HG03558 (cell line): ENCODE results near the gene LHFPL3.

Experiments used
- ATAC-seq: cut with Tn5 transposase; IDR thresholded peaks from one replicate; pipeline ENCODE4 v1.9.1; 2021; ENCODE audit warnings: moderate number of reproducible peaks; ENCODE audit not compliant: unreplicated experiment; ENCODE audit errors: extremely low read depth

Gene LHFPL3

DNA sequence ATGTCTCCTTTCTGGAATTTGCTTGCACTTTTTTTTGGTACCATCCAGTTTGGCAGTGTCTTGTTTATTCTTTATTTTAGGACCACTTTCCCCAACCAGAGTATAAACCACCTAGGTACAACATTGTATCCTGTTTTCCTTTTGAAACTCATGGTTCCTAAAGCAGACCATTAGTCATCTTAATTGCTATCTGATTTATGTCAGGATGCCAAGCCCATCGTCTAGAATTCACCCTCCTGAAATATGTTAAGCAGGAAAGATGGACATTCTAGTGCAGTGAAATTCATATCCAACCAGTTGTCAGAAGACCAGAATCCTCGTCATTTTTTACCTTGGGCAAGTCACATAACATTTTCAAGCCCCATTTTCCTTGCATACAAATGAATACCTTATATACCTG is 462.0 kb downstream of the LHFPL3 start:
- no peak for ATAC-seq

DNA sequence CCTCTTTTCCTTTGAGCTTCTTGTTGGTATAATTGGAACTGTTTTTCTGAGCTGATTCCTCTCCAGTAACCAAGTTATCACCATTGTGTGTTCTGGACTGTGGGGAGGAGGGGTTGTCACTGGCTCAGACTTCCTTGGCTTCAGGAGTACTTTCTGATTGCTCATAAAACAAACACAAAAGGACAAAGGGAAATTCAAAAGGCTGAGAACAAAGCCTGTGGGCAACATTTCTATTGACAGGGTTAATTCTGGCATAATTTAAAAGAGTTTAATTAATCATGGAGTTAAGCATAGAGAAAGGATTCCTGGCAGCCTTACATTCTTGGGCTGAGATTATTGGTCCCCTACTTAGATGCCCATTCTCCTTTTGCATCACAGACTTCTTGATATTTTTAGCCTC is 462.7 kb downstream of the LHFPL3 start:
- no peak for ATAC-seq

DNA sequence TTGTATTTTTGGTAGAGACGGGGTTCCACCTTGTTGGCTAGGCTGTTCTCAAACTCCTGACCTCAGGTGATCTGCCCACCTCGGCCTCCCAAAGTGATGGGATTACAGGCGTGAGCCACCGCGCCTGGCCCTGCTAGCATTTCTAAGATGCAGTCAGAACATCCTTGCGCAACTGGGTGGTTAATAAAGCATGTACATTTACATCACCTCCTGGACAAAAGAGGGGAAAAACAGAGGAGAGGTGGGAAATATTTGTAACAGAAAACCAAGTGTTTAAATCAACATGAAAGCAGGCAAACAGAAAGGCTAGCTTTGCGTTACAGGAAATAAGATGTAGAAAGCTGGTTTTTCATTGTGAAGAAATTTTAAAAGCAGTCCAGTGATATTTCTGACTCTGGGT is 464.7 kb downstream of the LHFPL3 start:
- no peak for ATAC-seq

DNA sequence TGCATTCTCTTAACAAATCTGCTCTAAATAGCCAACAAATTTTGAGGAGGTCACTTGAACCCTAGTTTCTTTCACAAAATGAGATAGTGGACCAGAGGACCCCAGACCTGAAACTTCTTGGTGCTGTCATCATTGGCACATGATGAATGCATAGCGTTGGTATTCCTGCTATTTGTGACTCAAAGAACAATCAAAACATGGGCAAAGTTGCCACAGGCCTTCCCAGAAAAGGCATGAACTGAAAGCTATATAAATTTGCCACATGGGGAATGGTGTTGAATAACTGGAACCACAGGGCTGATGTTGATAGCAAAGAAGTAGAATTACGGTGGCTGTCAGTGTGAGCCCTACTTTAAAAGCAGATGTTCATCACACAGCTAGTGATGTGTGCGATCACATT is 465.8 kb downstream of the LHFPL3 start:
- ATAC-seq: no peak

DNA sequence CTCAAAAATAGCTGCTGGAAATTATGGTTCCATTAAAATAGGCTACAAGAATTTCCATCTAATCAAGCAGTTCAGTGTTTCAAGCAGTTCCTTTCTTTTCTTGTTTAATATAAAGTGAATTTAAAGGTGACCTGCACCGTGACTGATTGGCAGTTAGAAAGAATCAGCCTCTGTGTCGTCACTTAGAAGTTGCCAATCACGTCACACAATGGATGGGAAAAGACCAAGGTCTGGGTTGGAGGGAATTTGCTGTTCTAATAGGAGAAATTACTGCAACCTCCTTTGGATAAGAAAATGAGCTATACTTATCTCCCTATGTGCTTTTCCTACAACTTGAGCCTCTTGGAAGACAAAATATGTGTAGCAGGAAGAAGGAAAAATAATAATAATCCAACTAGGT is 466.2 kb downstream of the LHFPL3 start:
- no peak for ATAC-seq

DNA sequence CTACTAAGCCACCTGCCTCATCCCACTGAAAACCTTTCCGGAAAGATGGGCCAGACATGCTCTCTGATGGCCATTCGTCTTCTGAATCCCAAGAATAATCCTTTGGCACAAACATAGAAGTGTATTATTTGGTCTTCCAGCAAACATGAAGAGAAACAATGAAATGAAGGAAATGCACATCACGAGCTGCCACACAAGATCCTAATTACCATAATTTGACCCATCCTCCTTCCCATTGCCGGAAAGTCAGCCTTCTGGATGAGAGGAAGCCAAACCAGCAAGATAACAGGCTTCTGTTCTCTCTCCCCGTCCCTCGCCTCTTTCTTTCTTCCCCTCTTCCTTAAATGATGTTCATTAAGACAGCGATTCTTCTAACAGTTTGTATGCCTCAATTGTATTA is 466.7 kb downstream of the LHFPL3 start:
- no peak for ATAC-seq

DNA sequence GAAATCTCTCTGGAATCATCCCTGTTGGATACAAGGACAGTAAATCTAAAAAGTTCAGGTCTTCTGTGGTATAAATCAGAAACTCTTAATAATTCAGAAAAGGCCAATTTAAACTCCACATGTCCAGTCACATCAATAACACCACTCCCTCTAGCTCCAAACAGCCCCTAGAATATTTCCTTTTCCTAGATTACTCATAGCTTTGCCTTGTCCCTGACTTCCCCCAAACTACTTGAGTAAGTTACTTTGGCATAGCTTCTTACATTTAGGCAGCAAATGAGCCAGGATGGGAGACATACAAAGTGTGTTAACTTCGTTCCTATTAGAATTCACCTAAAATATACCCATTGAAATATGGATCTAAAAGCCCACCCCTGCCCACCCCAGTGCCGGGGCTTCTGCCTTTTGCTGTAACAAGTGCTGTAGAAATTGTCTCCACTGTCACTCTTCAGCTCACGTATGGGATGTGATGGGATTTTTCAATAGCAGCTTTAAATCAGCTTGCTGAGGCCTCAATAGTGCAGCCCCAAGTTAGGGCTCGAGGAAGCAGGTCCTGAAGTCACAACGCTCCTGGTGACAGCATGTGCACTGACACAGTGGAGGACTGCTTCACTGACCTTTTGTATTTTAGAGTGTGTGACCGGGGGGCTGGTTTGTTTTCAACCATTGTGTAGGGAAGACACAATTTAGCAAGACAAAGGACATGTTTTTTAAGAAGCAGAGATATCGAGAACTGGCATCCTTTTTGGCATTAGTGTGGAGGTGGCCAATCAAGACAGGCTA is 467.4 kb downstream of the LHFPL3 start:
- no peak for ATAC-seq

DNA sequence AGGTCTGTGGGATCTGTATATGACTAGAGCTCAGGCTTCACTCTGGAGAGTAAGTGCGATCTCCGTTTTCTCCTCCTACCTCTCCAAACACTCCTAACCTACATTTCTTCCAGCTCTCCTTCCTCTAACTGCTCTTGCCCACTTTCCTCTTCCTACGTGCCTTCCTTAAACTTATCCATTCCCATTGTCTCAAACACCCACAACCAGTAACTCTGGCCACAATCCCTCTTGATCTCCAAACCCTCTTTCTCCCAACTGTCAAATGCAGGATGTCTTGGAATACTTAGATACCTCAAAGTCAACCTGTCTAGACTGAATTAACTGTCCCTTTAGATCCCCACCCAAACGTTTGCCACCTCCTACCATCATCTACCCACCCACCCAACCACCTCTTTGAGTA is 471.9 kb downstream of the LHFPL3 start:
- no peak for ATAC-seq

DNA sequence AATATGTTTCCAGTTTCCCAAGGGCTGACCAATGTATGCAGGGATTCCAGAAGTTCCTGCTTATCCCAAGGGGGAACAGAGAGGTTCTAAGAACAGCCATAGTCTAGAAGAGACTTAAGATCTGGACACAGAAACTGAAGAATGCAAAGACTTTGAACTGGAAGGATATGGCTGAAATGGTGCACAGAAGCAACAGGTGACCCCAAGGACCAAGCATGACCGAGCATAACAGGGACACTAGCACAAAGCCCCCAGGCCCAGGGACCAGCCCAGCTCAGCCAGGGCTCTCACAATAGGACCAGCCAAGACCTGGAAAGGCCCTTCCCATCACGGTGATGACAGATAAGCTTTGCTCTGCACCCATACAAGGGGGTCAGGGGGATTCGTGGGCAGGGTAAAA is 472.6 kb downstream of the LHFPL3 start:
- ATAC-seq: no peak

DNA sequence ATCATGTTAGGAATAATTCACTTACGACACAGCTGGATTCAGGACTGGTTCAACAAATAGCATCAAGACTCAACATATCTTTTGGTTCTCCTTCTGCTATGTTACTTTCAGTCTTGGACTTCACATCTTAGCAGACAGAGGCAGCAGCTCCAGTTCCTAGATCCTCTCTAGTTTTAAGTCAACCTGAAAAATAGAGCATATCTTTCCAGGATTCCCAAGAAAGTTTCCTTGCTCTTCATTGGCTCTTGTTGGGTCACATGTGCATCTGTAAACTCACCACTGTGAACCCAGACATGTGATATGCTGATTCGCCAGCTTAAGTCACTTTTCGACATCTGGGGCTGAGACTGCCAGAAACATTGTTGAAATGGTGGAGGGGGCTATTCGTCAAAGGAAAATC is 475.5 kb downstream of the LHFPL3 start:
- no peak for ATAC-seq

DNA sequence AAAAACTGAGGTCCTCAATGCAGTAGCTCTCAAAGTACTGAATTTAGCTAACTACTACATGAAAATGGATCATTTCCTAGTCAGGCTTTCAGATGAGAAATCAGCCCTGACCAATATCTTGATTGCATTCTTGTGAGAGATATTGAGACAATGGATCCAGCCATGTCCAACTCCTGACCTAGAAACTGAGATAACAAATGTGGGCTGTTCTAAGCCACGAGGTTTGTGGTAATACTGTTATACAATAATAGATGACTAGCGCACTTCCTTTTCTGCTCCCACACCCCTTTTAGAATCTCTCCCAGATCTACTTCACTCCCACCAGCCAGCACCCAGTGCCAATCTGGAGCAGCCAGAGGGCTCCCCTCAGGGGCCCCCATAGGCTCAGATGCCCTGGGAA is 476.3 kb downstream of the LHFPL3 start:
- ATAC-seq: no peak

DNA sequence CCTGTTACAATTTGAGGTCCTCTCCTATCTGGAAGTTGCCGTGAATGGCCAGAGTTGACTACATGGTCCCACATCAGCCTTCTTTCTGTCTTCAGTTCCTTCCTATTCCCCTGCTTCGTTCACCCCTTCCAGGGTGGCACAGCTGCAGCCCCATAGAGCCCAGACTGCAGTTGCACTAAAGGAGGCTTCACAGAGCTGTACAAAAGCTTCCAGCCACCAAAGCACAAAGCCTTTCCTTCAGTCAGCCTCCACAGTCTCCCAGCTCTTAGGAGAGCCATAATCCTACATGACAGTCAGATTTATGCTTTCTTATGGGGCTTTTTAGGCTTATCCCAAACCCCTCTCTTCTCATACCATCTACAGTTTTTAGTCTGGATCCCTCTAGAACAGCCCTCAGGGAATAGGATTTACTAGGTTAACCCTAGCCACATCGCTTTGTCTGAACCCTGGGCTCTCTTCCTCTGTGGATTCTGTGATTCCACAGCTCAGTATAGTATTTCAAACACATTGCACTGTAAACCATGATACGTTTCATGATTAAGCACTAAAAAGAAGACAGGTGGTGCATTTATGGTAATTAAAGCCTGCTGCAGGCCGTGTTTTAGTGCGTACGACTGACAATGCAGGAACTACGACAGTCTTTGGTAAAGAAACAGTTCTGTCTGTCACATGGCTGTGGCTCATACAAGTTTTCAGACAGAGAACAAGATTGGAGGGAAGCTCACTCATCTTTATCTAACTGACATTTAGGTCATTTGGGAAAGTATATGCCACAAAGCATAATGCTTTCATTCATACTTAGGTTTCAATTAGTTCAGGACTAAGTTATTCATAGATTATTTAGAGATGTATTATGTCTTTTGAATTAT is 477.3 kb downstream of the LHFPL3 start:
- ATAC-seq: no peak

DNA sequence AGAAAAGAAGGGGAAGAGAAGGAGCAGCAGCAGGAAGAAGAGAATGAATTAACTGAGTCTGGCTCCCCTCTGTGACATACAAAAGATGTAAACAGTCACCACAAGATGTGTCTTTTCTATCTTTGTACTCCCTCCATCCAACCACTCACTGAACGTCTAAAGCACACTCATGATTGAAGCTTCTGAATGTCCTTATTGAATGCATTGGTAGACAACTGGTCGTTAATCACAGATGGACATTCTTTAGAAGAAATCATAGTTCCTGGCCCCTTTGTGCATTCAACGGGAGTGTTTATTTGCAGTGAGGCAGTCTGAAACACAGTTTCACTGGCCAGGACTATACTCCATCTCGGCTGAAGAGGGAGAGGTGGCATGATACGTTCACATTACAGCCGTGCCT is 479.3 kb downstream of the LHFPL3 start:
- ATAC-seq: no peak

DNA sequence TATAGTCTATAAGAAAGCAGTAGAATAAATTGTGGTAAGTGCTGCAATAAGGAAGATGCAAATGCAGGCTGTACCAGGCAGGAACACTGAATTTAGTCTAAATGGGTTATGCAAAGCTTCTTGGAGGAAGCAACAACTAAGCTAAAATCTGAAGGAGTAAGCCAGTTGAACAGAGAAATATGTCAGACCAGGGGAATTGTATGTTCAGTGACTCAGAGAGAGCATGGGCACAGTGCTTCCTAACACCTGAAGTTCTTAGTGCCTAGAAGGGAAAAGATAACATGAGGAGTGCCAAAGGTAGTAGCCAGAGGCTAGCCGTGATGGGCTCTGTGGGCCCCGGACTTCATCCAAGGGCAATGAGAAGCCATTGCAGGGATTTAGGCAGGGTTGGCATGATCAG is 481.5 kb downstream of the LHFPL3 start:
- no peak for ATAC-seq

DNA sequence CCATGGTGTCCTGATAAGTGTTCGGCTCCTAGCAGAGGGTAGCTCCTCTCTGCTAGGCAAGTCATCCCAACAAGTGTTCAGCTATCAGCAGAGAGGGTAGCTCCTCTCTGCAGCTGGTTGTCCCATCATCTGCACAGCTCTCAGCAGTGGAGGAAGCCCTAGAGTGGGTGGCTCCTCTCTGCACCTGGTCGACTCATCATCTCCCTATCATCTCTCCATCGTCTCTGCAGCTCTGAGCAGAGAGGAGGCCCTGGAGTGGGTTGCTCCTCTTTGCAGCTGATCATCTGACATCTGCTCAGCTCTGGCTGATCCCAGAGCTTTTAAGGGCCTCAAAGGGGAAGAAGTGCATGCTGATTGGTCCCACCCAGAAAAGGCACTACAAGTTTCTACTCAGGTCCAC is 485.7 kb downstream of the LHFPL3 start:
- ATAC-seq: no peak

DNA sequence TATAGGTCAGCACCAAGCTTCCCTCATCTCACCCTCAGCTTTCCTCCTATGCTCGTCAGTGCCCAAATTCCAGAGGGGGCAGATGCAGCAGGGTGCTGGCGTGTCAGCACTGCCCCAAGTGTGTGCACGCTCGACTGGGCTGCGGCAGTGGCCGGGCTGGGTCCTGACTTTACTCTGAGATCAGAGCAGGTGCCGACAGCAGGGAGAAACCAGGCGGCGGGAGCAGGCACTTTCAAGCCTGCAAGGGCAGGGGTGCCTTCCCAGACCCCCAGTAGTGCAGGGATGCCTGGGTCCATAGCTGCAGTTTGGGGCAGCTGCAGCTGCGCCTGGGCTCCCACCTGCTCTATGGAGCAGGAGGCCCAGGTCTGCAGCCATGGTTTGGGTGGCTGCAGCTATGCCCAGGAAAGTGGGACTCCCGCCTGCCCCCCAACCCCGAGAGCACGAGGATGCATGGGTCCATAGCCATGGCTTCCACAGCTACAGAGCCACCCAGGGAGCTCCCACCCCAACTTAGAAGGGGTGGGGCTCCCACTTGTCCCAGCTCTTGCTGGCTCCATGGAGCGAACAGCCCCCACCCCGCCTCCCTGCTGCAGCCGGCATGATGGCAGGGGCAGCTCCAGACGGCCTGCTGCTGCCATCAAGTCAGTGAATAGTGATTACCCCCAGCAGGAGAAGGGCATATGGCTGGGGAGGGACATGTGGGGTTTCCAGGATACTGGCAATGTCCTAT is 486.4 kb downstream of the LHFPL3 start:
- no peak for ATAC-seq

DNA sequence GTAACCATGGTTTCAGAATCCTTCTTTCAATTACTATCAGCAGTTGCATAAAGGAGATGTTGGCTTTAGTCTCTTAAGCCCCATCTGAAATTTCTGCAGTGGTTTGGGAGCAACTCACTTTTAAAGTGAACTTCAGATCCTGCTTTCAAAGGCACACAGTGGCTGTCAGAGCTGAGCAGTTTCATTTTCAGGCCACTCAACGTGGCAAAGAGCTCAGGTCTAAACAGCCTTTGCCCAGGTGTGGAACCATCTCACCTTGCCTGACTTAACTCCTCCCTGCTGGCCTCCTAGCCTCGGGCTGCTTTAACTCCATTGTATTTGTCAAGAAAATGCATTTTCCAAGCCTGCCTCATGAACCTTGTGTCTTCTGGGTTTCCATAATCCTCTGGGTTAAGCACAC is 488.1 kb downstream of the LHFPL3 start:
- no peak for ATAC-seq

DNA sequence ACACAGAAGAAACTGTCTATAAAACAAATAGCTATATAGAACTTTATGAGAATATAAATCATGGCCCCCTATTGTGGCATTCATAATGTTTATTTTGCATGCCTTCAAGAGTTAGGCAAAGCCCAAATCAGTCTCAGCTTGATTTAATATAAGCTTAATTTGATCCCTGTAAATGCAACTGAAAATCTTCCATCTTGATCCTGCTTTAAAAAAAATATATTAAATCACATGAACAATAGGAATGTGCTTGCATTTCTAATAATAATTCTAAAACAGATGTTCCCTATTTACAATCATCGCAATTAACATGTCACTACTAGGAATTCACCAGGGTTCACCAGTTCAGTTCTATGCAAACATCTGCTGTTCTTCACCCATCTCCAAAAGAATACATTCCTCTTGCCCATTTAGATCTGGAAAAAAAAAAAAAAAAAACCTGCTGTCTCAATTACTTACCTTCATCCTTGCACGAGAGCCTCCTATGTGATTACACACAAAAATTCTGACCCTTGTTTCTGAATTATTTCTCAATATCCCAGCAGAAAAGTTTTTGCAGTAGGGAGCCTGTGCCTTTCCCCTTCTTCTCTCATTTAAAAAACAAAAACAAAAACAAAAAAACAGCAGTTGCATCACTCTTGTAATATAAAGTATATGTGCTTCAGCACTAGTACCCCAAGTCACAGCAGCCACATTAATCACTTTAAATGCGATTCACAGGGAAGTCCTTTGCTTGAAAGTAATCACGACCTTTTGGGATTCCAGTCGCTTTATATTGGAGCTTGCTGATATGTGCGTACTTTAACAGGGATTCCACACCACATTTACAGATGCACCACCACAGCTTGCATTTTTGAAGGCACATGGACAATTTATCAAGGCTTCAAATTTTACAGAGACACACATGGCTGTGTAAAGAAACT is 490.8 kb downstream of the LHFPL3 start:
- no peak for ATAC-seq

DNA sequence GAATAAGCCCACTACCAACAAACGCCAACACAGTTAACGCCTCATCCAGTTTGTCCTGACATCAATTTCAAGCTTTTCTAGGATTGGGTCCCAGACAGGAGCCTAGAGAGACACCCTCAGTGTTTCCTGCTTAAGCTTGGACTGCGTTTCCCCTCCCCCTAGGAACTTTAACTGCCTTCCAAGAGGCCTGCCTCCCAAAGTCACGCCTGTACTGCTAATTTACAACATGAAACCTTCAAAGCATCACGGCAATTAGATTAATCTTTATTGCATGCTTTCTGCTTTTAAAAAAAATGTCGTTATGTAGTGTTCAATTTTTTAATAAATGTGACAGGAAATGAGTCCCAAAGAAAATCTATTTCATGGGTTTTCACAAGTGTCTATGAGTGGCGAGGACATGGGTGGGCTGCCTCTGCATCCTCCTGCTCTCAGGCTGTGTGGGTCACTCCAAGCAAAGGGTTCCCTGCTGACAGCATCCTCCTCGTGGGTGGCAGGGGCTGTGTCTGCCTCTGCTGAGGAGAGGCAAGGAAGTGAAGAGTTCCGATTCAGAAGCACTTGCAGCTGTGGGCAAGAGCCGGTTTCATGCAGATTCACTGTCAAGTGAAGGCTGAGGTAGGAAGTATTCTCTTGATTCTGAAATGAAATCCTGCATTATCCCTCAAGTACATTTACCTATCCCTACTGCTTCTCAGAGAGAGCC is 492.6 kb downstream of the LHFPL3 start:
- no peak for ATAC-seq
